Right atrium auricular region (tissue), 2 donors: Measurements from ENCODE around the gene KLB. TPM values are rescaled to one million over a fixed set of nuclear protein-coding genes. Genes with fewer than 3 reads are reported as not detected.
A peak's percentile ranks its signal among the peaks of the same experiment; 100 is the strongest.

ENCODE experiments used
- DNase-seq: peaks from one replicate; pipeline ENCODE4 v3.0.0-alpha.2; 2019; ENCODE audit warnings: low spot score
- H3K27ac ChIP-seq, 2 donors: fragments of 200-600 bp; sonication (generic); 1 replicate in 1 of 2; 2 replicates in 1 of 2; pipeline ENCODE4 v1.5.1; 2016 to 2019
- H3K27me3 ChIP-seq, 2 donors: fragments of 200-600 bp; sonication (generic); one replicate each; pipeline versions ENCODE4 v1.5.1 to v1.6.0; 2017 to 2019
- H3K36me3 ChIP-seq: fragments of 200-600 bp; sonication (generic); one replicate; pipeline ENCODE4 v1.5.1; 2016
- H3K4me1 ChIP-seq, 2 donors: fragments of 200-600 bp; sonication (generic); one replicate each; pipeline versions ENCODE4 v1.5.1 to v1.6.0; 2017 to 2019
- H3K4me3 ChIP-seq, 2 donors: fragments of 200-600 bp; sonication (generic); 1 replicate in 1 of 2; 2 replicates in 1 of 2; pipeline ENCODE4 v1.5.1; 2017 to 2019; ENCODE audit warnings: mild to moderate bottlenecking in 1 of 2, moderate library complexity in 1 of 2
- H3K9me3 ChIP-seq, 2 donors: fragments of 200-600 bp; sonication (generic); one replicate each; pipeline ENCODE4 v1.5.1; 2019
- total RNA-seq, 2 donors: library from RNA; depleted of rRNA; stranded (reverse); fragments of >200 nt; gene quantifications; one replicate each; pipeline ENCODE4 v1.1.0, GENCODE V29; 2016
- TF ChIP-seq, protein P1 (sequence below), 2 donors: fragments of 200-600 bp; sonication (generic); IDR thresholded peaks; one replicate each; pipeline ENCODE4 v1.5.1; 2019; ENCODE audit warnings: antibody characterized with exemption in 2 of 2

Gene KLB
- total RNA-seq, 2 donors from 2014 or later: 0.11 to 0.47 TPM

DNA sequence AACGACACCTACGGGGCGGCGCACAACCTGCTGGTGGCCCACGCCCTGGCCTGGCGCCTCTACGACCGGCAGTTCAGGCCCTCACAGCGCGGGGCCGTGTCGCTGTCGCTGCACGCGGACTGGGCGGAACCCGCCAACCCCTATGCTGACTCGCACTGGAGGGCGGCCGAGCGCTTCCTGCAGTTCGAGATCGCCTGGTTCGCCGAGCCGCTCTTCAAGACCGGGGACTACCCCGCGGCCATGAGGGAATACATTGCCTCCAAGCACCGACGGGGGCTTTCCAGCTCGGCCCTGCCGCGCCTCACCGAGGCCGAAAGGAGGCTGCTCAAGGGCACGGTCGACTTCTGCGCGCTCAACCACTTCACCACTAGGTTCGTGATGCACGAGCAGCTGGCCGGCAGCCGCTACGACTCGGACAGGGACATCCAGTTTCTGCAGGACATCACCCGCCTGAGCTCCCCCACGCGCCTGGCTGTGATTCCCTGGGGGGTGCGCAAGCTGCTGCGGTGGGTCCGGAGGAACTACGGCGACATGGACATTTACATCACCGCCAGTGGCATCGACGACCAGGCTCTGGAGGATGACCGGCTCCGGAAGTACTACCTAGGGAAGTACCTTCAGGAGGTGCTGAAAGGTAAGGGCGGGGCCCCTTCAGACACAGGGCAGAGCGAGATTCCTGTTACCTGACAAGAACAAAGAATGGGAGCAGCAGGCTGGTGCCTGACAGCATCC lies 40.3 kb downstream of the KLB start:
- TF ChIP-seq, protein P1, sequence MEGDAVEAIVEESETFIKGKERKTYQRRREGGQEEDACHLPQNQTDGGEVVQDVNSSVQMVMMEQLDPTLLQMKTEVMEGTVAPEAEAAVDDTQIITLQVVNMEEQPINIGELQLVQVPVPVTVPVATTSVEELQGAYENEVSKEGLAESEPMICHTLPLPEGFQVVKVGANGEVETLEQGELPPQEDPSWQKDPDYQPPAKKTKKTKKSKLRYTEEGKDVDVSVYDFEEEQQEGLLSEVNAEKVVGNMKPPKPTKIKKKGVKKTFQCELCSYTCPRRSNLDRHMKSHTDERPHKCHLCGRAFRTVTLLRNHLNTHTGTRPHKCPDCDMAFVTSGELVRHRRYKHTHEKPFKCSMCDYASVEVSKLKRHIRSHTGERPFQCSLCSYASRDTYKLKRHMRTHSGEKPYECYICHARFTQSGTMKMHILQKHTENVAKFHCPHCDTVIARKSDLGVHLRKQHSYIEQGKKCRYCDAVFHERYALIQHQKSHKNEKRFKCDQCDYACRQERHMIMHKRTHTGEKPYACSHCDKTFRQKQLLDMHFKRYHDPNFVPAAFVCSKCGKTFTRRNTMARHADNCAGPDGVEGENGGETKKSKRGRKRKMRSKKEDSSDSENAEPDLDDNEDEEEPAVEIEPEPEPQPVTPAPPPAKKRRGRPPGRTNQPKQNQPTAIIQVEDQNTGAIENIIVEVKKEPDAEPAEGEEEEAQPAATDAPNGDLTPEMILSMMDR (IDR thresholded peaks at IDR 0.05): peak in 1 of 2 donors; percentile 56
- H3K27ac ChIP-seq: peak overlapping the region in 1 of 2 donors; percentile 23
- peaks cover 14% of the 10 kb centered on the region for H3K36me3 ChIP-seq
- H3K27me3 ChIP-seq: no peaks in the 10 kb centered on the region
- peak overlapping the region; percentile 22 to 51 for H3K4me3 ChIP-seq
- H3K9me3 ChIP-seq: no peaks in the 10 kb centered on the region
- peaks cover 0 to 13% of the 10 kb centered on the region in 2 donors for H3K4me1 ChIP-seq
- DNase-seq: peak; percentile 69

DNA sequence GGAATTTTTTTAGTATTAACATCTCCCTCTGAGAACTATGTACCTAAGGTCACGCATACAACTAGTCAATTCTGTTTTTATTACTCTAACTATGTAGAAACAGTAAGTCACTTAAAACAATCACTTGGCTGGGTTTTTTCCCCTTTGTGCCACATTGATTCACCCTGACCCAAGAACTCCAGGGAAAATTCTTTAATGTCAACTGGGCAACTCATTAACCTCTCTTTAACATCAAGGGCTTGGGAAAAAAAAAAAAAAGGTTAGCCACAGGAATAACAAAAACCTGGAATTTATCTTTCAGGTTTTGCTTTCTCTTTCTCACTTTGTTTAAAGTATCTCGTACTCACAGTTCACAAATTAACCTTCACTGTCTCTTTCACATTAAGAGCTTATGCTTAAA lies 43.9 kb downstream of the KLB start:
- H3K36me3 ChIP-seq: peaks cover 49% of the 10 kb centered on the region
- DNase-seq: no peak

DNA sequence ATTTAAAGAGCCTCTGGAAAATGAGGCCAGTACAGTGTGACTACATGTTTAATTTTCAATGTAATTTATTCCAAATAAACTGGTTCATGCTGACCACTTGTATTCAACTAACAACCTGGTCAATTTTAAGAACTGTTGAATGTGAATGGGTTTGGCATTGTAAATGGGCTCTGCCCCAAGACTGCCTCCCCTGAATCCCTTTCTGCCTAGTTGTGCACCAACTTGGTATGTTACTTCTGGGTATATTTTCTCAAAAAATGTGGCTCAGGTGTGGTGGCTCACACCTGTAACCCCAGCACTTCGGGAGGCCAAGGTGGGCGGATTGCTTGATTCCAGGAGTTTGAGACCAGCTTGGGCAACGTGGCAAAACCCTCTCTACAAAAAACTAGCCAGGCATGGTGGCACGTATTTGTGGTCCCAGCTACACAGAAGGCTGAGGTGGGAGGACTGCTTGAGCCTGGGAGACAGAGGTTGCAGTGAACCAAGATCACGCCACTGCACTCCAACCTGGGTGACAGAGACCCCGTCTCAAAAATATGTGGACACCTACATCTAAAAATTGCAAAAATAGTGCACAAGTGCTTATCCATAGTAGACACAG lies 44.8 kb downstream of the KLB start:
- Histone ChIP-seq H3K9me3 (no peaks in the 10 kb centered on the region), H3K4me1 (peaks cover 0 to 21% of the 10 kb centered on the region in 2 donors), H3K27me3 (no peaks in the 10 kb centered on the region), H3K36me3 (peaks cover 58% of the 10 kb centered on the region), H3K27ac (no peak overlapping the region), H3K4me3 (no peak overlapping the region)
- TF ChIP-seq, protein P1 (IDR thresholded peaks at IDR 0.05): no peak
- no peak for DNase-seq

More for the DNA sequence above, 43.9 kb downstream of the KLB start:
- TF ChIP-seq, protein P1 (IDR thresholded peaks at IDR 0.05): no peak
- Histone ChIP-seq H3K4me3 (no peak overlapping the region), H3K9me3 (no peaks in the 10 kb centered on the region), H3K27me3 (no peaks in the 10 kb centered on the region), H3K4me1 (peaks cover 0 to 18% of the 10 kb centered on the region in 2 donors), H3K27ac (no peak overlapping the region)

DNA sequence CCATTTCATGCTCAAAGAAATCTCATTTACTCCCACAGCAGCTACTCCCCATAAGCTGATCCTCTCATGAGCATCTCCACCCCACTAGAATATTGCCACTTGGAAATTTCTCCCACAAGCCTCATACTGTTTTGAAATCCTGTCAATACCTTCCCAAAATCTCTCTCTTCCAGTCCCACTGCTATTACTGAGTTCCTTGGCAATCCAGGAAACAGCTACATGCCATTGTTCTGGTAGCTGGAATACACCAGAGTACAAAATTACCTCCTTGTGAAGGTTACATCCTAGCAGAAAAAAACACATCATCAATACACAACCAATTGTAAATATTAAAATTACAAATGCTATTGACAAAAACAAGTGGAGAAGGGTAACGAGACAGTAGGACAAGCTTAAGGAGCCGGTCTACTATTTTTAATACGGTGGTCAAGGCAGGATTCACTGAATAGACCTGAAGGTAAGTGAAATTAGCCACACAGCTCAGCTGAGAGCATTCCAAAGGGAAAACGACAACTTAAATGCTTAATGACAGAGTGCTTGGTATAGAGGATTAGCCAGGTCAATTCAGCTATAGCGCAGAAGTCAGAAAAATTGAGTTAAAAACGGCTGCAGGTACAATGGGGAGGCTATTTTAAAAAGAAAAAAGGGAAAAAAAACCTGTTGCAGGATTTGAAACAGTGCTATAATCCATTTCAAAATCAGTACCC lies 45.6 kb downstream of the KLB start:
- Histone ChIP-seq H3K27me3 (no peaks in the 10 kb centered on the region), H3K4me3 (no peak overlapping the region), H3K27ac (no peak overlapping the region), H3K36me3 (peaks cover 66% of the 10 kb centered on the region), H3K4me1 (peaks cover 2 to 21% of the 10 kb centered on the region in 2 donors), H3K9me3 (no peaks in the 10 kb centered on the region)
- TF ChIP-seq, protein P1 (IDR thresholded peaks at IDR 0.05): no peak
- no peak for DNase-seq

DNA sequence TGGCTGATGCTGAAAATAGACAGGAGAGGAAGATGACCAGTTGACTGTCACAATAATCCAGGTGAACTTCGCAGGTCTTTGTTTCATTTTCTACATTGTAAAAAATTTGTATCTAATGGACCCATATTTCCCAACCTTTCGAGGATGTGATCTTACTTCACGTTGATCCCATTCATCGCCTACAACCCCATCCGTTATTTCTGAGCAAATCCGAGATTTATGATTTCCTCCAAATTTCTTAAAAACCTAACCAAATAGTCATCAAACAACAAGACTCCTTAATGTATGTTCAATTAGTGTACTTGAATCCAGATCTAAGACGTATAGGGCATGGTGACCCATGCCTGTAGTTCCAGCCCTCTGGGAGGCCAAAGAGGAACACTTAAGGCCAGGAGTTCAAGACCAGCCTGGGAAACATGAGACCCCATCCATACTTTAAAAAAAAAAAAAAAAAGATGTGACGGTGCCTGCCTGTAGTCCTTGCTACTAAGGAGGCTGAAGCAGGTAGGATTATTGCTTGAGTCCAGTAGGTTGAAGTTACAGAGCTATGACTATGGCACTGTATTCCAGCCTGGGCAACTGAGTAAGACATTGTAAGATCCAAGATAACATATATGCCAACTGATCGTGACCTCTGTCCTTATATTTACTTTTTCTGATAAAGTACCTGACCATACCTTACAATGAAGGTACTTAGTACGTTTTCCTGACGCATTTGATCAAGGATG lies 46.3 kb downstream of the KLB start:
- DNase-seq: no peak
- Histone ChIP-seq H3K36me3 (peaks cover 72% of the 10 kb centered on the region), H3K9me3 (no peaks in the 10 kb centered on the region), H3K4me3 (no peak overlapping the region), H3K27me3 (no peaks in the 10 kb centered on the region), H3K27ac (no peak overlapping the region), H3K4me1 (peaks cover 2 to 24% of the 10 kb centered on the region in 2 donors)
- TF ChIP-seq, protein P1 (IDR thresholded peaks at IDR 0.05): no peak
